Measurements from ENCODE around the gene EZH1.

DNA sequence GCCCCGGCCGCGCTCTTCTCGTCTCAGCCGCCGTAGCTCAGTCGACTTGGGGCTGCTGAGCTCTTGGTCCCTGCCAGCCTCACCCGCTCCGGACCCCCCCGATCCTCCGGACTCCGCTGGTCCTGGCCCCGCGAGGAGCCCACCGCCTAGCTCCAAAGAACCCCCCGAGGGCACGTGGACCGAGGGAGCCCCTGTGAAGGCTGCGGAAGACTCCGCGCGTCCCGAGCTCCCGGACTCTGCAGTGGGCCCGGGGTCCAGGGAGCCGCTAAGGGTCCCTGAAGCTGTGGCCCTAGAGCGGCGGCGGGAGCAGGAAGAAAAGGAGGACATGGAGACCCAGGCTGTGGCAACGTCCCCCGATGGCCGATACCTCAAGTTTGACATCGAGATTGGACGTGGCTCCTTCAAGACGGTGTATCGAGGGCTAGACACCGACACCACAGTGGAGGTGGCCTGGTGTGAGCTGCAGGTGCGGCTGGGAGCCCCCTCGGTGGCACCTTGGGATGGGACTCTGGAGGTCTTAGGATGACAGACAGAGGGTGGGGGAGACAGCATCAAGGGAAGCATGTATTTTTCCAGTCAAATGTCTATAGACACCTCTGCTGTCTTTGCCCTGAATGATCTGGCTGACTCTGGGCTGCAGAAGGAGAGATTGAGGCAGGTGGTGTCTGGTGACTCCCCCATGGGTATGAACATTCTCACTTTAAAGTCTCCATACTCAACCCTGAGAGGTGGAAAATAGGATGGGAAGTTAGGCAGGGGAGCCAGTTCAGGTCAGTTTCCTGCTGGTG lies 36.2 kb upstream of the EZH1 start:
- TF ChIP-seq, protein P1, sequence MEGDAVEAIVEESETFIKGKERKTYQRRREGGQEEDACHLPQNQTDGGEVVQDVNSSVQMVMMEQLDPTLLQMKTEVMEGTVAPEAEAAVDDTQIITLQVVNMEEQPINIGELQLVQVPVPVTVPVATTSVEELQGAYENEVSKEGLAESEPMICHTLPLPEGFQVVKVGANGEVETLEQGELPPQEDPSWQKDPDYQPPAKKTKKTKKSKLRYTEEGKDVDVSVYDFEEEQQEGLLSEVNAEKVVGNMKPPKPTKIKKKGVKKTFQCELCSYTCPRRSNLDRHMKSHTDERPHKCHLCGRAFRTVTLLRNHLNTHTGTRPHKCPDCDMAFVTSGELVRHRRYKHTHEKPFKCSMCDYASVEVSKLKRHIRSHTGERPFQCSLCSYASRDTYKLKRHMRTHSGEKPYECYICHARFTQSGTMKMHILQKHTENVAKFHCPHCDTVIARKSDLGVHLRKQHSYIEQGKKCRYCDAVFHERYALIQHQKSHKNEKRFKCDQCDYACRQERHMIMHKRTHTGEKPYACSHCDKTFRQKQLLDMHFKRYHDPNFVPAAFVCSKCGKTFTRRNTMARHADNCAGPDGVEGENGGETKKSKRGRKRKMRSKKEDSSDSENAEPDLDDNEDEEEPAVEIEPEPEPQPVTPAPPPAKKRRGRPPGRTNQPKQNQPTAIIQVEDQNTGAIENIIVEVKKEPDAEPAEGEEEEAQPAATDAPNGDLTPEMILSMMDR (IDR thresholded peaks at IDR 0.05), result no peak
- no peak for TF ChIP-seq POLR2AphosphoS5 (IDR thresholded peaks at IDR 0.05; ENCODE audit: low read depth, low read length)
